Fibroblast of mammary gland (primary cell): ENCODE measurements around the gene CTSG.
"Not testable (repeated sequence)": the region's sequence is repeated elsewhere in the genome, so short reads cannot be mapped to it uniquely, and the experiment has no call there.

Experiments used
- DNase-seq: peaks from one replicate; pipeline ENCODE4 v3.0.0-alpha.2; 2010; ENCODE audit warnings: low read depth
- H3K4me3 ChIP-seq: 2 replicates; pipeline ENCODE4 v1.5.1; 2011; ENCODE audit warnings: low read depth, mild to moderate bottlenecking, low read length, moderate library complexity; ENCODE audit not compliant: control insufficient read depth
- CTCF ChIP-seq: conservative IDR thresholded peaks from 2 replicates; pipeline ENCODE4 v1.5.1; 2011; ENCODE audit warnings: low read depth, low read length, inconsistent platforms; ENCODE audit not compliant: control insufficient read depth, insufficient read depth

Gene CTSG

GRCh38 chr14:24578558-24578957 is 2.5 kb upstream of the CTSG start:
- TF ChIP-seq CTCF = no peak
- no peak overlapping the region for H3K4me3 ChIP-seq
- DNase-seq = no peak

DNA sequence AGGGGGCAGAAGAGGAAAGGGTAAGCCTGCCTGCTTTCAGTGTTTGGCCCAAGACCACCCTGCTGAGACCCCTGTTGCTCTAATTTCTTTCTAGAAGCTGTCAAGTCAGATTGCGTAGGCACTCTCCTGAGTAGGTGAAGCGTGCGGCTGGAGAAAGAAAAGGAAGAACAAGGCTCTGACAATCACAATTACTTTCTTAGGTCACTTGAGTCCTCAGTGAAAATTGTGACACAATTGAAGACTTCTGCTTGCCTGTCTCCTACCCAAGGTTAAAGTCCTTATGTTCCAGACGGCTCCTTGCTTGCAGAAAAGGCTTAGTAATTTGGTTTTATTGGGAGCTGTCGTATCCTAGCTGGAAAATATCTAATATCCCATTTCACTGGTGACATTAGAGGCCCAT is 721 bp upstream of the CTSG start:
- TF ChIP-seq CTCF = no peak
- no peak for DNase-seq
- H3K4me3 ChIP-seq = no peak overlapping the region

GRCh38 chr14:24574206-24574774 is 1.8 kb downstream of the CTSG start:
- DNase-seq = no peak
- no peak for TF ChIP-seq CTCF
- H3K4me3 ChIP-seq = no peak overlapping the region

DNA sequence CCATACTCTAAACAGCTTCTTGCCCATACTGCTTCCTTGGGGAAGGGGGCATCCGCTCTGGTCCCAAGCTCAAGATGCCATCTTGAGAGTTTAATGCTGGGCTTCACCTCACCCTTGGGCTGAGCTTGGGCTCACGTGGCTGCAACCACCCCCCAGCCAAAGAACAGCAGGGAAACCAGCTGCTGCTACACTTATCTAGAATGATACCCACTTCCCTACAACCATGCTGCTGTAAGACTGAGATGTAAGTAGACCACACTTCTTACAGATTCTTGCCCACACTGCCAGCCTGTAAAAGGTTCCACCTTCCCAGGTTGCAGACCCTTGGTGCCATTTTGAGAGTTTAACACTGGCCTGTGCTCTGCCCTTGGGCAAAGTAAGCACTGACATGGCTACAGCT is 9.7 kb downstream of the CTSG start:
- DNase-seq = no peak
- no peak for TF ChIP-seq CTCF
- H3K4me3 ChIP-seq = no peak overlapping the region

- TF ChIP-seq CTCF = no peak
- no peak for DNase-seq
- H3K4me3 ChIP-seq = no peak overlapping the region
Measured at GRCh38 chr14:24565766-24566165, 10.3 kb downstream of the CTSG start.

DNA sequence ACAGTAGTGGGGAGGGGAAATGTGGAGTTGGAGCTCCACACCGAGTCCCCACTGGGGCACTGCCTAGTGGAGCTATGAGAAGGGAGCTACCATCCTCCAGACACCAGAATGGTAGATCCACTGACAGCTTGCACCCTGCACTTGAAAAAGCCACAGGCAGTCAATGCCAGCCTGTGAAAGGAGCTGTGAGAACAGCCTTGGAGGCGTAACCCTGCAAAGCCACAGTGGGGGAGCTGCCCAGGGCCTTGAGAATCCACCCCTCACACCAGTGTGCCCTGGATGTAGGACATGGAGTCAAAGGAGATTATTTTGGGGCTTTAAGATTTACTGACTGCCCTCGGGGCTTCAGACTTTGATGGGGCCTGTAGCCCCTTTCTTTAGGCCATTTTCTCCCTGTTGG is 12.5 kb downstream of the CTSG start:
- H3K4me3 ChIP-seq = no peak overlapping the region
- no peak for DNase-seq
- TF ChIP-seq CTCF = no peak

DNA sequence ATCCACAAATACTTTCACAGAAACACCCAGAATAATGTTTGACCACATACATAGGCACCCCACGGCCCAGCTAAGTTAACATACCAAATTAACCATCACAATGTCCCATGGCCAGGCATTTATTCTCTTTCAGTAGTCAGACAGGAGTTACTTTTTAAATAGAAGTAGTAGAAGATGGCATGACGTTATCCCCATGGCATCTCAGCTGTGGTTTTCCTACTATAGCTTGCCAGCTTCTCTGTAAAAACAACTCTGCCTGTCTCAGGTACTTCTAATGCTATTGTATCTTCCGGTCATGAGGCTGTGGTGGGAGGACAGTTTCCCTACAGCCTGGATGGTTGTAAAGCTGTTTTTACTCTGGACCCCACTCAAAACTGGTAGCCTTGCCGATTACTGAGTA is 19.3 kb downstream of the CTSG start:
- DNase-seq = peak; percentile 2
- H3K4me3 ChIP-seq = no peak overlapping the region
- TF ChIP-seq CTCF = no peak

- not testable (repeated sequence) for DNase-seq, H3K4me3 ChIP-seq
Measured at GRCh38 chr14:24549064-24549463, 27.0 kb downstream of the CTSG start.
